Thyroid gland (tissue), 4 donors: Measurements from ENCODE around the gene IFT57. TPM values are rescaled to one million over a fixed set of nuclear protein-coding genes. Genes with fewer than 3 reads are reported as not detected.
A peak's percentile ranks its signal among the peaks of the same experiment; 100 is the strongest.

Source experiments
- DNase-seq, 2 donors: peaks; one replicate each; pipeline ENCODE4 v3.0.0-alpha.2; 2019
- H3K27ac ChIP-seq, 3 donors: fragments of 200-600 bp; sonication (generic); 1 replicate in 2 of 3; 2 replicates in 1 of 3; pipeline ENCODE4 v1.5.1; 2016 to 2019; ENCODE audit warnings: mild to moderate bottlenecking in 1 of 3, moderate library complexity in 1 of 3
- H3K27me3 ChIP-seq: fragments of 200-600 bp; sonication (generic); one replicate; pipeline ENCODE4 v1.5.1; 2019
- H3K36me3 ChIP-seq, 2 donors: fragments of 200-600 bp; sonication (generic); one replicate each; pipeline ENCODE4 v1.5.1; 2016 to 2019
- H3K4me1 ChIP-seq, 2 donors: fragments of 200-600 bp; sonication (generic); one replicate each; pipeline ENCODE4 v1.5.1; 2017 to 2019
- H3K4me3 ChIP-seq, 3 donors: fragments of 200-600 bp; sonication (generic); replicated peaks in 1 of 3; 1 replicate in 2 of 3; 2 replicates in 1 of 3; pipeline ENCODE4 v1.5.1; 2016; ENCODE audit warnings: mild to moderate bottlenecking in 1 of 3
- H3K9me3 ChIP-seq: fragments of 200-600 bp; sonication (generic); one replicate; pipeline ENCODE4 v1.5.1; 2017
- CTCF ChIP-seq, 6 experiments: fragments of 200-600 bp in 3 of 6; fragments of 450-650 bp in 3 of 6; sonication (generic) in 3 of 6; IDR thresholded peaks; one replicate each; pipeline ENCODE4 v1.5.1; 2016 to 2019; ENCODE audit warnings: antibody characterized with exemption in 6 of 6, mild to moderate bottlenecking in 2 of 6, inconsistent platforms in 1 of 6, moderate library complexity in 1 of 6
- POLR2A ChIP-seq, 2 donors: fragments of 450-650 bp; IDR thresholded peaks; one replicate each; pipeline ENCODE4 v1.6.1; 2017; ENCODE audit warnings: antibody characterized with exemption in 2 of 2, mild to moderate bottlenecking in 2 of 2, moderate library complexity in 1 of 2
- WGBS, 2 donors: methylation state at CpG; one replicate each; pipeline ENCODE4 v1.1.5; 2017; 5-methylcytosine and 5-hydroxymethylcytosine counted together
- intact Hi-C: fragments of 100-400 bp; cut with DNase I; formaldehyde crosslinking; loops from one replicate; pipeline ENCODE4 v1.15.1; 2023
- total RNA-seq, 4 donors: library from RNA; depleted of rRNA; stranded (reverse); fragments of >200 nt; gene quantifications; one replicate each; pipeline ENCODE4 v1.2.3, GENCODE V29; 2016

IFT57 gene
- total RNA-seq, 4 donors from 2014 or later = 80.1 to 139 (median 87.4) TPM

DNA sequence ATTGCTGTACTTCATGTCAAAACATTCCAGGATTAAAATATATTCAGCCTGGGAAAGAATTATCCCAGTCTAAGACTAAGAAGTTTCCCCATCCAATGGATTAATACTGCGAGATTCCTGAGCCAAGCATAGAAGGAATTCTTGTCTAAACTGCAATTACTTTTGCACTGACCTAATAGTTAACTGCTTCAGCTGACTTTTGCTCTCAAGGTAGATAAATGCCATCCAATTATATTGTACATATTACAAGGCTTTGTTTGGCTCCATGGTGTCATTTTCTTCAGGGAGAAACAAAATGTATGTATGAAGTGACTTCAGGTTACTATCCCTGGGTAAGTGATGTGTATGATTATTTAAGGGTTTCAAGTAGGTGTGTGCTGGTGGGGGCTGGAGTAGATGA is 6.1 kb upstream of the IFT57 start:
- H3K4me1 ChIP-seq = peaks cover 9 to 15% of the 10 kb centered on the region in 2 donors
- no peak overlapping the region for H3K27ac ChIP-seq
- no peak for TF ChIP-seq CTCF (IDR thresholded peaks at IDR 0.05)
- no peak for TF ChIP-seq POLR2A (IDR thresholded peaks at IDR 0.05)
- DNase-seq = no peak
- H3K4me3 ChIP-seq = no peak overlapping the region
- H3K9me3 ChIP-seq = no peaks in the 10 kb centered on the region
- WGBS, 2 donors = 100% methylated on average over 1 of the region's 1 CpG
- intact Hi-C loops = no loop called here
- H3K36me3 ChIP-seq = no peaks in the 10 kb centered on the region
- H3K27me3 ChIP-seq = no peaks in the 10 kb centered on the region

DNA sequence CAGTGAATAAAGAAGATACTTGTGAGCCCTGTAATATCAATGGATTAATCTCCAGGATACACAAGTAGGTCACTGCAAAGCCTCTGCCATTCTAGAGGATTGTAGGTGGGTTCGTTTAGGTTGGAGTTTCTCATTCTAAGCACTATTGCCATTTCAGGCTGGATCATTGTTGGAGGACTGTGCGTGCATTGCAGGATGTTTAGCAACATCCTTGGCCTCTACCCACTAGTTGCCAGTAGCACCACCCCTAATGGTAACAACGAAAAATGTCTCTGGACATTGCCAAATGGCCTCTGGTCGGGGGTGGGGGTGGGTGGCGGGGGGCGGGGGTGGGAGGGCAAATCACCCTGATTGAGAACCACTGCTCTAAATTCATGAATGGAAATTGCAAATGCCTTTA is 4.9 kb upstream of the IFT57 start:
- 83 to 86% methylated on average over 6 of the region's 6 CpGs for WGBS, 2 donors
- H3K27ac ChIP-seq = no peak overlapping the region
- no peaks in the 10 kb centered on the region for H3K36me3 ChIP-seq
- H3K27me3 ChIP-seq = no peaks in the 10 kb centered on the region
- TF ChIP-seq CTCF (IDR thresholded peaks at IDR 0.05) (no peak), POLR2A (IDR thresholded peaks at IDR 0.05) (no peak)
- no peak overlapping the region for H3K4me3 ChIP-seq
- DNase-seq = no peak
- peaks cover 15 to 20% of the 10 kb centered on the region in 2 donors for H3K4me1 ChIP-seq
- H3K9me3 ChIP-seq = no peaks in the 10 kb centered on the region
- intact Hi-C loops = no loop called here

GRCh38 chr3:108225221-108225620 is 3.0 kb upstream of the IFT57 start:
- Histone ChIP-seq H3K36me3 (no peaks in the 10 kb centered on the region), H3K9me3 (no peaks in the 10 kb centered on the region), H3K4me1 (peaks cover 20 to 27% of the 10 kb centered on the region in 2 donors), H3K27me3 (no peaks in the 10 kb centered on the region), H3K27ac (no peak overlapping the region), H3K4me3 (no peak overlapping the region)
- 95 to 100% methylated on average over 1 of the region's 1 CpG for WGBS, 2 donors
- no peak for DNase-seq
- TF ChIP-seq CTCF (IDR thresholded peaks at IDR 0.05) (no peak), POLR2A (IDR thresholded peaks at IDR 0.05) (no peak)
- intact Hi-C loops = no loop called here

DNA sequence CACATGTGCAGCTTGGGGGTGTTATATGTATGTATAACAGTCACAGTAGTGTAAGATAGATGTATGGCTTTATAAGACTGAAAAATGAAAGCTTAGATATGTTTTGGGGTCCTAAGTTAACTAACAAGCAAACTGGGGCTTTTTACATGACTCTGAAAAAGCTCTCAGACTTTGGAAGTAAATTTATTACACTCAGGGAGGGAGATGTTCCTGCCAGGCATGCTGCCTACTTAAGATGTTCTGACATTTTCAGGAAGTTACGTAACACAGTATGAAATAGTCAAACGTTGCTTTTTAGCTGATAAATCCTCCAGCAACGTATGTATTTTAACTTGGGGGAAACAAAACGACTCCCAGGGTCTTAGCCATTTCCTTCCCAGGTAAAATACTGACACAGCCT is 1.7 kb upstream of the IFT57 start:
- no peaks in the 10 kb centered on the region for H3K27me3 ChIP-seq
- no peaks in the 10 kb centered on the region for H3K9me3 ChIP-seq
- peak in 1 of 2 donors; percentile 4 for DNase-seq
- 48 to 62% methylated on average over 4 of the region's 4 CpGs for WGBS, 2 donors
- intact Hi-C loops = no loop called here
- H3K4me3 ChIP-seq = no peak overlapping the region
- H3K27ac ChIP-seq = peak overlapping the region in 2 of 3 donors; percentile 4 to 70
- H3K4me1 ChIP-seq = peaks cover 24 to 33% of the 10 kb centered on the region in 2 donors
- no peaks in the 10 kb centered on the region for H3K36me3 ChIP-seq
- no peak for TF ChIP-seq CTCF (IDR thresholded peaks at IDR 0.05)
- no peak for TF ChIP-seq POLR2A (IDR thresholded peaks at IDR 0.05)

- Histone ChIP-seq H3K4me1 (peaks cover 24 to 33% of the 10 kb centered on the region in 2 donors), H3K27me3 (no peaks in the 10 kb centered on the region), H3K9me3 (no peaks in the 10 kb centered on the region), H3K4me3 (peak overlapping the region in 2 of 3 donors; percentile 53 to 55), H3K27ac (peak overlapping the region; percentile 64 to 82 (median 70)), H3K36me3 (no peaks in the 10 kb centered on the region)
- DNase-seq = no peak
- WGBS, 2 donors = 19 to 20% methylated on average over 5 of the region's 5 CpGs
- intact Hi-C loops = no loop called here
- TF ChIP-seq CTCF (IDR thresholded peaks at IDR 0.05) (no peak), POLR2A (IDR thresholded peaks at IDR 0.05) (no peak)
These were observed 785 bp upstream of the IFT57 start for GRCh38 chr3:108222853-108223565.
